DND-41 (cell line): ENCODE measurements around the gene CNTRL.

Source experiments
- ATAC-seq: fragments of 200-7000 bp; cut with Tn5 transposase; 3 replicates; pipeline ENCODE4 v1.9.1; 2021; ENCODE audit warnings: low read depth; ENCODE audit not compliant: insufficient read depth
- DNase-seq: peaks from one replicate; pipeline ENCODE4 v3.0.0-alpha.2; 2020
- H2AFZ ChIP-seq: 2 replicates; pipeline ENCODE4 v1.6.0; 2012; ENCODE audit warnings: low read depth, low read length
- H3K27ac ChIP-seq: 2 replicates; pipeline ENCODE4 v1.5.1; 2012; ENCODE audit warnings: low read length, inconsistent platforms
- H3K27me3 ChIP-seq: fragments of 200-600 bp; sonication (generic); 2 replicates; pipeline ENCODE4 v1.6.0; 2012; ENCODE audit warnings: low read length, mild to moderate bottlenecking, inconsistent platforms; ENCODE audit not compliant: insufficient read depth, poor library complexity
- H3K36me3 ChIP-seq: 2 replicates; pipeline ENCODE4 v1.5.1; 2012; ENCODE audit warnings: low read length, inconsistent platforms; ENCODE audit not compliant: insufficient read depth
- H3K4me1 ChIP-seq: 2 replicates; pipeline ENCODE4 v1.5.1; 2012; ENCODE audit warnings: mild to moderate bottlenecking, low read length; ENCODE audit not compliant: insufficient read depth
- H3K4me2 ChIP-seq: 2 replicates; pipeline ENCODE4 v1.6.0; 2012; ENCODE audit warnings: mild to moderate bottlenecking, moderate library complexity, low read length, inconsistent platforms; ENCODE audit not compliant: insufficient read depth
- H3K4me3 ChIP-seq, 2 experiments: fragments of 200-600 bp in 1 of 2; shearing (Covaris generic) in 1 of 2; 2 replicates each; pipeline ENCODE4 v1.5.1; 2012 to 2016; ENCODE audit warnings: inconsistent platforms in 2 of 2, low read length in 2 of 2, mild to moderate bottlenecking in 2 of 2, low read depth in 1 of 2, moderate library complexity in 1 of 2
- H3K79me2 ChIP-seq: 2 replicates; pipeline ENCODE4 v1.6.0; 2012; ENCODE audit warnings: low read length, inconsistent platforms; ENCODE audit not compliant: insufficient read depth
- H3K9ac ChIP-seq: 2 replicates; pipeline ENCODE4 v1.6.0; 2012; ENCODE audit warnings: low read depth, mild to moderate bottlenecking, inconsistent platforms, low read length, moderate library complexity
- H3K9me3 ChIP-seq: 2 replicates; pipeline ENCODE4 v1.5.1; 2012; ENCODE audit warnings: low read length, moderate library complexity, mild to moderate bottlenecking, inconsistent platforms; ENCODE audit not compliant: insufficient read depth, severe bottlenecking
- H4K20me1 ChIP-seq: 2 replicates; pipeline ENCODE4 v1.6.0; 2012; ENCODE audit warnings: low read length; ENCODE audit not compliant: insufficient read depth
- CTCF ChIP-seq: IDR thresholded peaks from 2 replicates; pipeline ENCODE4 v1.5.1; 2012; ENCODE audit warnings: borderline replicate concordance, low read length, moderate library complexity, mild to moderate bottlenecking; ENCODE audit not compliant: poor library complexity, severe bottlenecking; ENCODE audit errors: extremely low read depth
- EZH2 ChIP-seq: IDR thresholded peaks from 3 replicates; pipeline ENCODE4 v1.6.1; 2012; ENCODE audit warnings: borderline replicate concordance, low read depth, mild to moderate bottlenecking, moderate library complexity, low read length, inconsistent platforms; ENCODE audit not compliant: severe bottlenecking

The CNTRL gene

GRCh38 chr9:121198512-121199042 lies 123.8 kb downstream of the CNTRL start:
- no peaks in the 10 kb centered on the region for H3K27me3 ChIP-seq
- H3K9me3 ChIP-seq, result no peaks in the 10 kb centered on the region
- ATAC-seq (no peak), DNase-seq (no peak)
- peak overlapping the region in 1 of 2 experiments; percentile 33; a peak in 1 of 4 replicates for H3K4me3 ChIP-seq
- H2AFZ ChIP-seq, result no peak overlapping the region
- H3K4me1 ChIP-seq, result peaks cover 42% of the 10 kb centered on the region
- peaks cover 88% of the 10 kb centered on the region for H3K79me2 ChIP-seq
- H3K36me3 ChIP-seq, result no peaks in the 10 kb centered on the region; the same call in 1 of the 2 replicates
- TF ChIP-seq EZH2 (no peak), CTCF (no peak)
- no peak overlapping the region; the same call in 1 of the 2 replicates for H3K9ac ChIP-seq
- peaks cover 67% of the 10 kb centered on the region for H4K20me1 ChIP-seq
- H3K4me2 ChIP-seq, result peak overlapping the region; percentile 96
- no peak overlapping the region for H3K27ac ChIP-seq

- Histone ChIP-seq H3K27ac (no peak overlapping the region), H2AFZ (no peak overlapping the region), H3K9ac (peak overlapping the region; percentile 95), H3K4me2 (peak overlapping the region; percentile 96), H3K4me3 (peak overlapping the region; percentile 72 to 84; a peak in 3 of 4 replicates), H3K9me3 (no peaks in the 10 kb centered on the region), H3K36me3 (no peaks in the 10 kb centered on the region; the same call in 1 of the 2 replicates), H3K27me3 (no peaks in the 10 kb centered on the region), H3K4me1 (peaks cover 42% of the 10 kb centered on the region), H3K79me2 (peaks cover 74% of the 10 kb centered on the region), H4K20me1 (peaks cover 58% of the 10 kb centered on the region)
- TF ChIP-seq CTCF, result no peak
- TF ChIP-seq EZH2, result no peak
- DNase-seq (no peak), ATAC-seq (no peak)
These were observed 125.2 kb downstream of the CNTRL start for GRCh38 chr9:121199921-121200320.

GRCh38 chr9:121200356-121200755 lies 125.6 kb downstream of the CNTRL start:
- Histone ChIP-seq H4K20me1 (peaks cover 54% of the 10 kb centered on the region), H3K4me3 (peak overlapping the region; percentile 72 to 84), H2AFZ (no peak overlapping the region), H3K9ac (peak overlapping the region; percentile 95), H3K36me3 (no peaks in the 10 kb centered on the region; the same call in 1 of the 2 replicates), H3K4me1 (peaks cover 42% of the 10 kb centered on the region), H3K9me3 (no peaks in the 10 kb centered on the region), H3K27me3 (no peaks in the 10 kb centered on the region), H3K27ac (peak overlapping the region; percentile 83; the same call in 1 of the 2 replicates), H3K4me2 (peak overlapping the region; percentile 96), H3K79me2 (peaks cover 70% of the 10 kb centered on the region)
- no peak for TF ChIP-seq CTCF
- TF ChIP-seq EZH2, result no peak
- no peak for ATAC-seq
- DNase-seq, result no peak
